Liver (tissue), 9 donors: ENCODE measurements around the gene ZNF70. TPM values are rescaled to one million over a fixed set of nuclear protein-coding genes. Genes with fewer than 3 reads are reported as not detected.

ENCODE experiments used
- DNase-seq: peaks from one replicate; pipeline ENCODE4 v3.0.0-alpha.2; 2017; ENCODE audit warnings: low spot score
- H3K27ac ChIP-seq, 2 donors: one replicate each; pipeline ENCODE4 v1.7.0; 2013; ENCODE audit warnings: inconsistent platforms in 2 of 2, low read length in 2 of 2, control low read depth in 1 of 2, low read depth in 1 of 2, mild to moderate bottlenecking in 1 of 2
- H3K27me3 ChIP-seq, 4 donors: one replicate each; pipeline versions ENCODE4 v1.6.1 to v1.7.0; 2013; ENCODE audit warnings: low read length in 3 of 4, inconsistent platforms in 1 of 4, mild to moderate bottlenecking in 1 of 4, moderate library complexity in 1 of 4; ENCODE audit not compliant: control insufficient read depth in 4 of 4, insufficient read depth in 4 of 4
- H3K36me3 ChIP-seq, 4 donors: one replicate each; pipeline versions ENCODE4 v1.6.1 to v1.7.0; 2013; ENCODE audit warnings: low read length in 3 of 4, mild to moderate bottlenecking in 3 of 4, low read depth in 1 of 4, moderate library complexity in 1 of 4; ENCODE audit not compliant: control insufficient read depth in 4 of 4, insufficient read depth in 3 of 4
- H3K4me1 ChIP-seq, 4 donors: one replicate each; pipeline versions ENCODE4 v1.6.1 to v1.7.0; 2013; ENCODE audit warnings: low read length in 3 of 4, mild to moderate bottlenecking in 3 of 4, moderate library complexity in 1 of 4; ENCODE audit not compliant: control insufficient read depth in 4 of 4, insufficient read depth in 4 of 4
- H3K4me3 ChIP-seq, 3 donors: one replicate each; pipeline versions ENCODE4 v1.6.1 to v1.7.0; 2013; ENCODE audit warnings: low read length in 3 of 3, control low read depth in 1 of 3, low read depth in 1 of 3, mild to moderate bottlenecking in 1 of 3
- H3K9ac ChIP-seq, 2 donors: one replicate each; pipeline ENCODE4 v1.7.0; 2013; ENCODE audit warnings: low read length in 2 of 2, mild to moderate bottlenecking in 2 of 2, moderate library complexity in 2 of 2, control low read depth in 1 of 2, low read depth in 1 of 2
- H3K9me3 ChIP-seq, 4 donors: one replicate each; pipeline versions ENCODE4 v1.6.1 to v1.7.0; 2013; ENCODE audit warnings: low read length in 3 of 4; ENCODE audit not compliant: control insufficient read depth in 4 of 4
- ATF3 ChIP-seq: IDR thresholded peaks from 2 replicates; pipeline ENCODE4 v1.6.1; 2016; ENCODE audit warnings: antibody characterized with exemption
- CTCF ChIP-seq: fragments of 150-350 bp; IDR thresholded peaks from 2 replicates; pipeline ENCODE4 v1.5.1; 2017; ENCODE audit warnings: improper control_type of control experiment, low read depth, low read length; ENCODE audit not compliant: missing input control
- EGR1 ChIP-seq, 2 donors: IDR thresholded peaks; 2 replicates each; pipeline ENCODE4 v1.6.1; 2016 to 2018; ENCODE audit warnings: antibody characterized with exemption in 2 of 2, low read depth in 2 of 2
- FOXA1 ChIP-seq: IDR thresholded peaks from 2 replicates; pipeline ENCODE4 v1.6.1; 2016; ENCODE audit warnings: antibody characterized with exemption
- FOXA2 ChIP-seq: IDR thresholded peaks from 2 replicates; pipeline ENCODE4 v1.6.1; 2016; ENCODE audit warnings: antibody characterized with exemption
- GABPA ChIP-seq, 2 donors: IDR thresholded peaks in 1 of 2; conservative IDR thresholded peaks in 1 of 2; 2 replicates each; pipeline ENCODE4 v1.6.1; 2016; ENCODE audit warnings: antibody characterized with exemption in 2 of 2, mild to moderate bottlenecking in 1 of 2, moderate library complexity in 1 of 2
- HNF4A ChIP-seq, 2 donors: conservative IDR thresholded peaks; 2 replicates each; pipeline ENCODE4 v1.6.1; 2016; ENCODE audit warnings: antibody characterized with exemption in 2 of 2, mild to moderate bottlenecking in 2 of 2
- HNF4G ChIP-seq: IDR thresholded peaks from 2 replicates; pipeline ENCODE4 v1.6.1; 2016; ENCODE audit warnings: antibody characterized with exemption
- JUND ChIP-seq, 2 donors: IDR thresholded peaks; 2 replicates each; pipeline ENCODE4 v1.6.1; 2016; ENCODE audit warnings: antibody characterized with exemption in 2 of 2
- MAX ChIP-seq: IDR thresholded peaks from 2 replicates; pipeline ENCODE4 v1.6.1; 2016; ENCODE audit warnings: antibody characterized with exemption
- NR2F2 ChIP-seq: IDR thresholded peaks from 2 replicates; pipeline ENCODE4 v1.6.1; 2016; ENCODE audit warnings: antibody characterized with exemption
- RAD21 ChIP-seq, 2 donors: IDR thresholded peaks; 2 replicates each; pipeline ENCODE4 v1.6.1; 2016; ENCODE audit warnings: antibody characterized with exemption in 2 of 2, mild to moderate bottlenecking in 2 of 2
- REST ChIP-seq: IDR thresholded peaks from 2 replicates; pipeline ENCODE4 v1.6.1; 2016; ENCODE audit warnings: antibody characterized with exemption, mild to moderate bottlenecking
- RXRA ChIP-seq, 2 donors: IDR thresholded peaks; 2 replicates each; pipeline ENCODE4 v1.6.1; 2017 to 2018; ENCODE audit warnings: antibody characterized with exemption in 2 of 2, mild to moderate bottlenecking in 1 of 2
- SP1 ChIP-seq: IDR thresholded peaks from 2 replicates; pipeline ENCODE4 v1.6.1; 2018; ENCODE audit warnings: antibody characterized with exemption, mild to moderate bottlenecking
- TAF1 ChIP-seq: conservative IDR thresholded peaks from 2 replicates; pipeline ENCODE4 v1.6.1; 2016; ENCODE audit warnings: antibody characterized with exemption, mild to moderate bottlenecking
- YY1 ChIP-seq: IDR thresholded peaks from 2 replicates; pipeline ENCODE4 v1.6.1; 2016; ENCODE audit warnings: antibody characterized with exemption, mild to moderate bottlenecking
- ZBTB33 ChIP-seq: IDR thresholded peaks from 2 replicates; pipeline ENCODE4 v1.6.1; 2016; ENCODE audit warnings: antibody characterized with exemption
- WGBS: extraction: QIAGEN DNeasy Blood & Tissue Kit; methylation state at CpG from one replicate; pipeline ENCODE4 v1.1.7; 2013; 5-methylcytosine and 5-hydroxymethylcytosine counted together
- polyA plus RNA-seq, 2 donors: library from polyadenylated mRNA; stranded (reverse) in 1 of 2; unstranded in 1 of 2; fragments of 200-250 nt in 1 of 2; fragments of >200 nt in 1 of 2; fragmentation: Nextera tagmentation in 1 of 2; extraction: Ambion mirVana in 1 of 2; gene quantifications; one replicate each; pipeline versions ENCODE4 v1.2.1 to v1.2.3, GENCODE V29; 2013 to 2015
- total RNA-seq, 2 donors: library from RNA; depleted of rRNA; stranded (reverse); fragments of >200 nt; gene quantifications; one replicate each; pipeline ENCODE4 v1.2.3, GENCODE V29; 2014
- donor health status: healthy.
- donor health status: healthy.
- donor health status: healthy.
- donor health status: healthy.
- donor health status: healthy.

Gene ZNF70
- total and polyA plus RNA-seq, 4 donors: 0.14 to 1.9 (median 0.68) TPM

- Histone ChIP-seq H3K27ac (no peak overlapping the region), H3K4me1 (no peaks in the 10 kb centered on the region), H3K4me3 (no peak overlapping the region), H3K9me3 (no peaks in the 10 kb centered on the region), H3K36me3 (peaks cover 7 to 69% (median 57%) of the 10 kb centered on the region in 4 donors), H3K27me3 (no peaks in the 10 kb centered on the region), H3K9ac (no peak overlapping the region)
- TF ChIP-seq EGR1 (IDR thresholded peaks at IDR 0.05; ENCODE audit: low read depth in 2 of 2): no peak
- no peak for TF ChIP-seq SP1
- no peak for TF ChIP-seq GABPA (IDR thresholded peaks at IDR 0.05 in 1 of 2, conservative IDR thresholded peaks at IDR 0.05 in 1 of 2)
- no peak for TF ChIP-seq ZBTB33
- TF ChIP-seq ATF3: no peak
- no peak for TF ChIP-seq HNF4G
- TF ChIP-seq FOXA2: no peak
- TF ChIP-seq NR2F2: no peak
- no peak for TF ChIP-seq RXRA (IDR thresholded peaks at IDR 0.05)
- TF ChIP-seq JUND (IDR thresholded peaks at IDR 0.05): no peak
- TF ChIP-seq REST: no peak
- TF ChIP-seq RAD21 (IDR thresholded peaks at IDR 0.05): no peak
- TF ChIP-seq FOXA1: no peak
- no peak for DNase-seq
- WGBS: 98% methylated on average over 2 of the region's 2 CpGs
Observed at GRCh38 chr22:23709107-23709506, 41.8 kb downstream of the ZNF70 start.

GRCh38 chr22:23708270-23708669 is 42.6 kb downstream of the ZNF70 start:
- H3K36me3 ChIP-seq: peaks cover 7 to 75% (median 58%) of the 10 kb centered on the region in 4 donors
- H3K27me3 ChIP-seq: no peaks in the 10 kb centered on the region
- H3K9ac ChIP-seq: no peak overlapping the region
- H3K9me3 ChIP-seq: no peaks in the 10 kb centered on the region
- no peak overlapping the region for H3K27ac ChIP-seq
- no peak overlapping the region for H3K4me3 ChIP-seq
- DNase-seq: no peak
- no peak for TF ChIP-seq ZBTB33
- no peak for TF ChIP-seq EGR1 (IDR thresholded peaks at IDR 0.05; ENCODE audit: low read depth in 2 of 2)
- no peak for TF ChIP-seq HNF4G
- no peak for TF ChIP-seq CTCF
- no peak for TF ChIP-seq GABPA (IDR thresholded peaks at IDR 0.05 in 1 of 2, conservative IDR thresholded peaks at IDR 0.05 in 1 of 2)
- no peak for TF ChIP-seq SP1
- TF ChIP-seq REST: no peak
- no peak for TF ChIP-seq RAD21 (IDR thresholded peaks at IDR 0.05)
- no peak for TF ChIP-seq MAX
- no peak for TF ChIP-seq HNF4A (conservative IDR thresholded peaks at IDR 0.05)
- TF ChIP-seq JUND (IDR thresholded peaks at IDR 0.05): no peak
- TF ChIP-seq TAF1: no peak
- no peak for TF ChIP-seq NR2F2
- TF ChIP-seq FOXA1: no peak
- no peak for TF ChIP-seq YY1
- TF ChIP-seq ATF3: no peak
- 90% methylated on average over 1 of the region's 1 CpG for WGBS
- no peaks in the 10 kb centered on the region for H3K4me1 ChIP-seq
